ENCODE data around the gene POU6F2.

POU6F2 gene

DNA sequence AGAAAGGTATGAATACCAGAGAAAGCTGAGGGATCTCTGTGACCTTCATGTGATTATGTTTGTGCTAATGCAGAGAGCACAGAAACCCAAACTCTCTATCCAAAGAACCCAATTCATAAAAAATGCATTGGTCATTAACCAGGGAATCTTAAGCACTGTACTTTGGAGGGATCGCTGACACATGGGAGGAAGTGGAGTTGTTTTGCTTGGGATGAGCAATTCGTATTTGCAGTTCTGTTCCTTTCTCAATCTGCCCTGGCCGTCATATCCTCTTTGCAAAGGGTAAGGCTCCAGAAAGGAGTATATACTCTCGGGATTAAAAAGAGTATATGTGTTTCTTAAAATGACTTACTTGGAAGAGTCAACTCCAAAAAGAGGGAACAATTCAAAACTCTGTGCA is 221.3 kb downstream of the POU6F2 start:
- DNase-seq: no peak

GRCh38 chr7:39199951-39200350 is 222.2 kb downstream of the POU6F2 start:
- no peak for DNase-seq

DNA sequence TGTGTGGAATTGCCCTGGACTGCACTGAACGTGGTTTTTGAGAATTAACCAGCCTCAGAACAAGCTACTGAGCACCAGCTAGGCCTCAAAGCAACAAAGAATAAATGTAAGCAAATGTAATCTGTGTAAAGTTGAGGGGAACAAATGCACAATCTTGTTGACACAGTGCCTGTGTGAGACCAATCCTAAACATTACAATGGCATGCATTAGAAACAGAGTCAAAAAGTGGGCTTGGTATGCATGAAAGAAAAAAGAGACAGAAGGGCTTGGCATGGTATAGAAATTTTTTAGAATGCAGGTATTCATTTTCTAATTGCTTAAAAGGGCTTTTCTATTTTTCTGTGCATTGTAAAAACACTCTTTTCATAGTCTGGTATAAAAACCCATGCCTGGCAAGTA is 224.3 kb downstream of the POU6F2 start:
- no peak for DNase-seq

- DNase-seq: no peak
These were observed 232.7 kb downstream of the POU6F2 start for GRCh38 chr7:39210362-39210761.

DNA sequence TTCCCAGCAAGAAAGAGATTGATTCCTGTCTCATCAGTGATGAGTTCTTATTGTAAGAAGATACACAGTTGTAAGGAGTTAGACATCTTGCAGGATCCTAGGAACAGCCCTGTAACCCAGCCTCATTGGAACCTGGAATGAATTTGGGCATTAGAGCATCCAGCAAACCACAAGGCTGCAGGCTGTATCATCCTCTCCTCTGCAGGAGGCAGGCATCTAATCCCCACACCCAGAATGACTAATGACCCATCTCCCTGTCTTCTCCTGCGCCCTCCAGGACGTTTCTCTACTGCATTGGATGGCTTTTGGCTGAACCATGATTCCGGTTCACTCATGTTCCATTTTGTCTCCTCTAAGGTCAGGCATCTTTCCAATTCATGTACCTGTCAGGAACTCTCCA is 233.9 kb downstream of the POU6F2 start:
- DNase-seq: no peak

DNA sequence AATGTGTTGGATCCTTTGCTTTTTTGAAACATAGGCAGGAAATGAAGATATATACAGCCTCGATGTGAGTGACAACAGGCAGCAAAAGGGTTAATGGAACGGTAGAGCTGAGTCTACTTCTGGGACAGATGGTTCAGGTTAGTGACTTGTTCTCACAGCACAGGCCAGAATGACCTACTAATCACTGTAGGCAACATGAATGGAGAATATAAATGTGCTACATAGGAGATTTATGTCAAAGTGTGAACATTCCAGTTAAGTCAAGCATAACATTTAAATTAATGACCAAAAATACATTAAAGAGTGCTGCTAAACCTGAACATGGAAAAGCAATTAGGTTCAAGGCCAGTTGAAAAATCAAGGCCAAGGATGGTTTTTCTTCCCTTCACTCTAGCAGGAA is 235.2 kb downstream of the POU6F2 start:
- no peak for DNase-seq

GRCh38 chr7:39217783-39218182 is 240.1 kb downstream of the POU6F2 start:
- DNase-seq: no peak

GRCh38 chr7:39219869-39220268 is 242.2 kb downstream of the POU6F2 start:
- no peak for DNase-seq

DNA sequence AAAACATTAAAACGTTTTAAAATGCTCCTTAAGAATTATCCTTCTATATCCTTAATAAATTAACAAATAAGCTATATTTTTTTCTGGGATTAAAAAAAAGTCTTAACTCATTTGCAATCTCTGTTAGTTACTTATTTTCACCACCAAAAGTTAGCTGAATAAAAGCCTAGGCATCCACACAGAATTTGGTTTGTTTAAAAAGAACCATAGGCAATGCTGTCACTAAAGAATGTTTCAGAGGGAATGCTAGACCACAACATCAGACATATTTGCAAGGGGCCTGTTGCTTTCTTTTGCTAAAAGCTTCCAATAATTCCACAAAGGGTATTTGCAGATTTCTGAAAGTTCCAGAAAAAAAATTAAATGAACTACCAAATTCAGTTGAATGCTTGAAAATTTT is 244.2 kb downstream of the POU6F2 start:
- DNase-seq: no peak

GRCh38 chr7:39228946-39229345 is 251.2 kb downstream of the POU6F2 start:
- DNase-seq: no peak

- DNase-seq: no peak
These were observed 256.3 kb downstream of the POU6F2 start for GRCh38 chr7:39233851-39234529.

- no peak for DNase-seq
These were observed 260.6 kb downstream of the POU6F2 start for GRCh38 chr7:39238234-39238869.

DNA sequence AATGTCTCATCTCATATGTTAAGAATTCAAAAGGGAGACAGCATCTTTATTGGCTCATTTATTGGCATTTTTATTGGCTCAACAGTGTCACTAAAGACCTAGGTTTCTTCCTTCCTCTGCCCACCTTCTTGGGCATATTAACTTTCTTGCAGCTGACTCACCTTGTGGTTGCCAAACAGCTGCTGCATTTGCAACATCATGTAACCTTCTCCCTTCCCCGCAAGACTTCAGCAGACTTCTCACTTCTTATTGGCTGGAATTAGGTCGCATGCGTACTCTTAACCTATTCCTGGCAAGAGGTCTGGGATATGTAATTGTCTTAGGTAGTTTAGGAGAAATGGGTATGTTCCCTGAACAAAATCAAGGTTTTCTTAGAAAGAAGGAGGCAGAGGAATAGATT is 263.2 kb downstream of the POU6F2 start:
- DNase-seq: no peak

- no peak for DNase-seq
These were observed 269.9 kb downstream of the POU6F2 start for GRCh38 chr7:39247576-39247975.

DNA sequence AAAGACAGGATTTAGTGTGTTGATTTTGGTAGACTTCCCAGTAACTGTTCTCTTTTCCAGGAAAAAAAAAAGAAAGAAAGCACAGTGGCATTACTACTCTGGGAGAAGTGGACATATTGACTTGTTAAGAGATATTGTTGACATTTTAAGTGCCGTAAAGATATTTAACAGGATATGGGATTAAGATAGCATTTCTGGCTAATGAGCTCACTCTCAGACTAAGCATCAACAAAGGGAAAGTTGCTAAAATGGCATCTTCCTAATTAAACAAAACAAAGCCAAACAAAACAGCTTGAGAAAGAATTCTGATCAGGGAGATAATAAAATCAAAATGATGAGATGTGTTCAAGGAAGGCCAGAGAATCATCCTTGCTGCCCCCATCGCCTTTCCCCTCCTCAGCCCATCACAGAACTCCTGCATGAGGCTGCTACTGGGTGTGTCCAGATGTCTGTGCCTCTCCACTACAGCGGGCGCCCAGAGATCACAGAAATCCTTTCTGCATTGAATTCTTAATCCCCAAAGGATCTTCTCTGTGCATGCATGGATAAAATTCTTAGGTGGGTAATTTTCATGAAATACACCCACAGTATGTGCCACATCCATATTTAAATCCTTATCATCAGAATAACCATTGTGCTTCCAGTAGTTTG is 270.5 kb downstream of the POU6F2 start:
- DNase-seq: no peak

GRCh38 chr7:39248692-39249090 is 271.0 kb downstream of the POU6F2 start:
- no peak for DNase-seq

DNA sequence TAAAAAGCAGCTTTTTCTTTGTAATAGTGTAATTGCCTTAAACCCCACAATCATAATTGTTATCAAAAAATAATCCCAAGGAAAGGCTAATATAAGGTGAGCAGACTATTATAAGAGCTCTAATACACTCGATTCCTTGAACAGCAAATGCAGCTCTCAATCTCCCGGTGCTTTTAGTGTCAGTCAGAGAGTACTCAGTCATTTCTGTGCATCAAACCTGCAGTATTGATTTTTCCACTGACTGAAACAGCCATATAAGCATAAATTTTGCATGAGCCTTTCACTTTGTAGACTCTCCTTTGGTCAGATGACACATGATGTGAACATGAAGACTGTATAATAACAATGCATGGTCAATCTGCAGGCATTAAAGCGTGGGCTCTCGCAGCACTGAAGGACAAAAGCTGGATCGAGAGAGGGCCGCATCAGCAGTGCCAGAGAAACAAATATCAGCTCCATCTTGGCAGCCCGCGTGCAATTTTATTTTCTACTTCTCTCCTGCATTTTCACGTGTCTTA is 272.0 kb downstream of the POU6F2 start:
- DNase-seq: no peak

GRCh38 chr7:39252916-39253315 is 275.2 kb downstream of the POU6F2 start:
- DNase-seq: no peak

- no peak for DNase-seq
These were observed 281.8 kb downstream of the POU6F2 start for GRCh38 chr7:39259391-39260003.

GRCh38 chr7:39260279-39260844 is 282.7 kb downstream of the POU6F2 start:
- DNase-seq: no peak

DNA sequence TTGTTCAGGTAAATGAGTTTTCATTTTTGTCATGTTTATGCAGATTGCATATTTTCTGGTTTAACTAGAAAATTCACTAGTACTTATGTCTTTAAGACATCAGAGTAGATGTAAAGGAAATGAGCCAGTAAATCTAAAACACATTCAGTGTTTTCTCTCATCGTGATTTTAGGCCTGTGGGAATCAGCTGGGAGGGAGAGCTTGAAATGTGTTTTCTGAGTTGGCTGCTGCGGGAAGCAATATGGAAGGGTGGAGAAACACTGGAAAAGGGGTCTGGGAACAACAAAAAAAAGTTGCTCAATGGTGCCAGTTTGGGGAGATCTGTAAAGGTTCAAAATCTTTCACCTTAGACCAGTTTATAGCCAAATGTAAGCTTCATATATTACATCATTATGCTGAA is 284.1 kb downstream of the POU6F2 start:
- no peak for DNase-seq

DNA sequence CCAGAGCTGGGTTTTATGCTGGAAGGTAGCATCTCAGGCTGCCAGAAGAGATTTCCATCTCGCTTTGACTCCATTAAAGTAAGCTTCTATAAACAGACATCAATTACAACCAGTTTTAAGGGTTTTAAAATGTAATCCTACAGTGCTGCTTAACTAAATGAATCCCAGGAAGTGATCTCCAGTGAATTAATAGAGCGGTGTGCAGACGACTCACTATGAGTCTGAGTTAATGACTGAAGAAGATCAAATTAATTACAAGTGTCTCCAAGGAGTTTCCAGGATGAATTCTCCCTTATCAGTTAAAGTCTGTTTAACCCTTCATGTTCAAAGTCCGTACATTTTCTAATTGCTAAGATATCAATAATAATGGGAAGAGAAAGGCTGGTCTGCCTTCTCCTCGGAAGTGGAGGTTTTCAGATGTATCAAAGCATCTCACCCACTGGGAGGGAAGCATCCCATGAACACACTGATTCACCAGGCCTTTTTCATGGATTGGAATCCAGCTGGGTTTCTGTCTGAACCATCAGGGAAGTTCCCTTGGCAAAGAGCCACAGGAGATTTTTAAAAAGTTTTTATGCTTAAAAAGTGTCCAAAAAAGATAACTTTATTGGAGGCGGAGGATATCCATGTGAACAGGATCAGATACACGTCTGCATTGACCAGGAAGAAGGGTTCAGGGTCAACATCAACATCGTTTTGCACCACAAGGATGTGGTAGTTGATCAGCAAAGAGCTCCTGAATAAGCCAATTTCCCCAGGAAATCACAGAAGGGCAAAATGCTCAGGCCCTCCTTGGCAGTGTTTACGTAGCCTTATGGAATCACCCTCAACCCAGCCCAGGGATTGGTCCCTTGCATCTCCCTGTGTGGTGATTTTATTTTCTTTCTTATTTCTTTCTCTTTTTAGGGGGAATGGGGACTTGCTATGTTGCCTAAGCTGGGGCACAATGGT is 288.2 kb downstream of the POU6F2 start:
- DNase-seq: no peak

All from NCI-H2081 treated with DMSO at 0.1 percent for 48 hours (cell line).